Measurements from ENCODE around the gene PCCA.
"Not testable (repeated sequence)": the region's sequence is repeated elsewhere in the genome, so short reads cannot be mapped to it uniquely, and the experiment has no call there.

PCCA gene

GRCh38 chr13:100140441-100140840, 51.5 kb downstream of the PCCA start:
- no peak for TF ChIP-seq CTCF (IDR thresholded peaks at IDR 0.05; ENCODE audit: insufficient read depth, missing control alignments)
- FAIRE-seq (no peak), DNase-seq (ENCODE audit: insufficient read length, low spot score) (no peak)

GRCh38 chr13:100141461-100141961, 52.6 kb downstream of the PCCA start:
- not testable (repeated sequence) for FAIRE-seq; DNase-seq (ENCODE audit: insufficient read length, low spot score)

- TF ChIP-seq CTCF (IDR thresholded peaks at IDR 0.05; ENCODE audit: insufficient read depth, missing control alignments): no peak
- DNase-seq (ENCODE audit: insufficient read length, low spot score) (no peak), FAIRE-seq (no peak)
Measured at GRCh38 chr13:100146534-100146933, 57.6 kb downstream of the PCCA start.

GRCh38 chr13:100147825-100148224, 58.9 kb downstream of the PCCA start:
- FAIRE-seq: no peak
- no peak for TF ChIP-seq CTCF (IDR thresholded peaks at IDR 0.05; ENCODE audit: insufficient read depth, missing control alignments)
- no peak for DNase-seq (ENCODE audit: insufficient read length, low spot score)

- no peak for TF ChIP-seq CTCF (IDR thresholded peaks at IDR 0.05; ENCODE audit: insufficient read depth, missing control alignments)
- DNase-seq (ENCODE audit: insufficient read length, low spot score): no peak
- no peak for FAIRE-seq
Measured at GRCh38 chr13:100148422-100148821, 59.5 kb downstream of the PCCA start.

GRCh38 chr13:100149389-100149788, 60.5 kb downstream of the PCCA start:
- no peak for TF ChIP-seq CTCF (IDR thresholded peaks at IDR 0.05; ENCODE audit: insufficient read depth, missing control alignments)
- FAIRE-seq (no peak), DNase-seq (ENCODE audit: insufficient read length, low spot score) (no peak)

- not testable (repeated sequence) for DNase-seq (ENCODE audit: insufficient read length, low spot score)
Measured at GRCh38 chr13:100150711-100151110, 61.8 kb downstream of the PCCA start.

GRCh38 chr13:100154842-100155416, 66.0 kb downstream of the PCCA start:
- TF ChIP-seq CTCF (IDR thresholded peaks at IDR 0.05; ENCODE audit: insufficient read depth, missing control alignments): no peak
- FAIRE-seq (no peak), DNase-seq (ENCODE audit: insufficient read length, low spot score) (no peak)

More at GRCh38 chr13:100150711-100151110, 61.8 kb downstream of the PCCA start:
- not testable (repeated sequence) for FAIRE-seq

Measured in D721Med (cell line).